HG03575 (cell line): ENCODE measurements around the gene HGF.

Experiments used
- ATAC-seq: cut with Tn5 transposase; IDR thresholded peaks from one replicate; pipeline ENCODE4 v1.9.1; 2021; ENCODE audit not compliant: unreplicated experiment, insufficient number of reproducible peaks, low FRiP score; ENCODE audit errors: extremely low read depth

HGF gene

DNA sequence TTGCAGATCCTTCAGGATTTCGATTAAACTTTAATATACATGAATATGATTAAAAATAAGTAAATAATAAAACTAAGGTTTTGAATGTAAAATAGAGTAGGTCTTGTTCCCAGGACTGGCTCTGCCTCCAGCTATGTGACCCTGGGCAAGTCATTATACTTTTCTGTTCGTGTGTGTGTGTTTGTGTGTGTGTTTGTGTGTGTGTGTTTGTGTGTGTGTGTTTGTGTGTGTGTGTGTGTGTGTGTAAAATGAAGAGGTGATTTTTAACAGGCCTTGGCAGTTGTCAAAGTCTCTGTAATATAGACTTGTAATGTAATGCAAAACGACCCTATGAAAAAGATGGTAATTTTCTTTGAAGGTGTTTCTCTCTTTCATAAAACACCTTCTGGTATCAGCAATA, 79.2 kb downstream of the HGF start:
- no peak for ATAC-seq

DNA sequence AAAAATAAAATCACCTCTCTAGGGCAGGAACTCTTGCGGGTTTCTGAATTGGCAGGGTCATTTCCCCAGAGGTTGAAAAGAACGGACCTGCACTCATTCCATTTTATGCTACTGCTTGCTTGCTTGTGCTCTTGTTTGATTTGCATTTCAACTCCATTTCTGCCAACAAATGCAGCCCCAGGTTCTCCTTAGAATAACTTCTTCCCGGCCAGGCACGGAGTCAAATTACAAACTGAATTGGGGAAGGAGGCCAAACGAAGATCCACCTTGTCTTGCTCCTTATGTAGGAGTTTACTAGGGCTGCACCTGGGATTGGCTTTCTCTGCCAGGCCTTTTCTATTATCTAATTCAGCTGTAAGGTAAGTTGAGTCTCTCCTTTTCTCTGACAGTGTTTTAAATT, 79.6 kb downstream of the HGF start:
- no peak for ATAC-seq

GRCh38 chr7:81688622-81689411, 81.0 kb downstream of the HGF start:
- ATAC-seq: no peak

DNA sequence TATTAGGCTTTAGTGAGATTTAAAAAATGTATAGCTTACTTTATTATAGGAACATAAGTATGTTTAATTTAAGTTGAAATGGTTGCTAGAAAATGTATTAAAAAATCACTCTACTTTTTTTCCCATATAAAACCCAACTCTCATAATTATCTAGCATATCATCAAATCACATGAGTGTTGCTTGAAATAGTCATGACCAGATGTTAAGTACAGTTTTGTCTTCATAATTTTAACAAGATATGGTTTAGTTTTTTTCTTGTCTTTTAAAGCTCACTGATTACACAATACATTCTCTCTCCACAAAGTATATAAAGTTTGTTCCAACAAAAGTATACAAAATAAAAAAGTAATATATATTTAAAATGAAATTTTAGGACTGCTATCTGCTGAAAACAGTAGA, 82.8 kb downstream of the HGF start:
- ATAC-seq: no peak

DNA sequence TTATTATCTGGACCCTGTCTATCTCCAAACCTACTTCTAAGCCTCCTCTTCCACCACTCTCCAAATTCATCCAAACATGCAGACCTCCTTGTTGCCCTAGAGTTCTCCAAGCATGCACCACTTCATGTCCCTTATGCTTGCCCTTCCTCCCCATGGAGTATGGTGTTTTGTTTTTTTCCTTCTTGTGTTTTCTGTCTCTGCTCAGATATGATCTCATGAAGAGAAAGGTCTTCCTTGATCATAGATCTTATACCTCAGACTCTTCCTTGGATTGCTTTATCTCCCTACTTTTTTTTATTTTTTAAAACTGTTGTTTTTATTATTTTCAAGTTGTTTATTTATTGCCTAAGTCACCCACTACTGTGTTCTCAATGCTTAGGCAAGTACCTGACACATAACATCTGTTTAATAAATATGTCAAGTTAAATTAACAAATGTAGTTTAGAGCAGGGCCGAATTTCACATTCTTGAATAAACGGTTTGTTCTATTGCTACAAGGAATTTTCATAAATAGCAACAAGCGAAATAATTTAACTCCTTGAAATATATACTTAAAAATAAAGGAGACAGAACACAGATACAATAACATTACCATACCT, 84.5 kb downstream of the HGF start:
- no peak for ATAC-seq

DNA sequence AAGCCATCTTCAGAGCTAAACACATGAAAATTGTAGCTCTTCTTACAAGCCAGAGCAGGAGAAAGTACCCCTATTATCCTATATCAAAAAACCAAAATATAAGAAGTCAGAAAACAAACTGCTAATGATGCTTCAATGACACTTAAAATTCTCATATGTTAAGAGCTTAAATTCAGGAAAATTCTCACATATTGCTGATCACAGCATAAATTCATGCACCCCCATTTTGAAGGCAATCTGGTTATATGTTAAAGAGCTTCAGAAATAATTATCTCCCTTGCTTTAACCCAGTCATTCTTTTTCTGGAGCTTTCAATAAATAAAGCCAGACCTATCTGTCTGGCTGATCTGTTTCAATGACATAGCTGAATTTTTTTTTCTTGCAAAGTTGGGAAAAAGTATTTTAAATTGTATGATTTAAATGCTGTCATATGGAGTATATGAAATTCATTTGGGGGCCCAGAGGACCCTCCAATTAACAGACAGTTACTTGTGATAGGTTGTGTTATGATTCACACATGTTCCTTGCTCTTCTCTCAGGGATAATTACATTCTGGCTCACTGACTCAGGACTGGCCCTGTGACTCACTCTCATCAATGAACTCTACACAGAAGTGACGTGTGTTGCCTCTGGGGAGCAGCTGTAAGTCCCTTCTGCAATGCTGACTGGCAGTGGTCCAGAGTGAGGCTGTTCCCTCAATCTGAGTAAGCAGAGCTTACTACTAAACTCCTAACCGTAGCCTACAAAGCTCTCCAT, 85.2 kb downstream of the HGF start:
- ATAC-seq: peak; percentile 84

GRCh38 chr7:81684033-81684432, 85.8 kb downstream of the HGF start:
- no peak for ATAC-seq

DNA sequence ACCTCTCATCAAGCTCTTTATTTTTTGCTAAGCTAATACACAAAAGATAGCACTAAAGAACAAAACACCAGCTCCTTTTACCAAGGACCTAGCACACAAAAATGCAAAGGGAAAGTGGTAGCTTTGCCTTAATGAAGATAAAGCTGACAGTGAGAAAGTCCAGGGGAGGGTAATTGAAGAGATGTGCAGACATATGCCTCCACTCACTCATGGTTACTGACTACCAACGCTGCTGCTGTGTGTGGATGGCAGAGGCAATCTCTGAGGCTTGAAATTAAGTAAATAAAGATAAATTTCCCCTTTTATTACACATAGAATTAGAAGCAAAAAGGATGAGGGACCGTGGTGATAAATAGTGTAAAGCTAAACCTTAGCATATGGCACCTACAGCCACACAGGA, 87.0 kb downstream of the HGF start:
- no peak for ATAC-seq

DNA sequence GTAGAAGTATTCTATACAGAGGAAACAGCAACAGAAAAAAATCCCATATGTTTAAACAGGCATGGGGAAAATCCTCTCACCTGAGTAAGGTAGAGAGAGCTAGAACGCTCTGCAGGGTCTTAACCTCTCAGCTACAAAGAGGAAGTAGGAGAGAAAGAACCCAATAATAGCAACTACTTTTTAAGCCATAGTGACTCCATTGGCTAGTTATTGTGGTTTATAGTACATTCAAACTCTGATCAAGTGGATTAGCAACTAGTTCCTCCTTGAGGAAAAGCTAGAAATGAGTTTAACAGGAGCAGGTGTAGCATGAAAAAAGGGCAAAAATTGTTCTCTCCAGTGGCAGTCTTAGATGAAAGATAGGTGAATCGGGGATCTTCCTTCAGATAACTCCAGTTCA, 89.7 kb downstream of the HGF start:
- ATAC-seq: no peak

- no peak for ATAC-seq
Measured at GRCh38 chr7:81676813-81677212, 93.0 kb downstream of the HGF start.

DNA sequence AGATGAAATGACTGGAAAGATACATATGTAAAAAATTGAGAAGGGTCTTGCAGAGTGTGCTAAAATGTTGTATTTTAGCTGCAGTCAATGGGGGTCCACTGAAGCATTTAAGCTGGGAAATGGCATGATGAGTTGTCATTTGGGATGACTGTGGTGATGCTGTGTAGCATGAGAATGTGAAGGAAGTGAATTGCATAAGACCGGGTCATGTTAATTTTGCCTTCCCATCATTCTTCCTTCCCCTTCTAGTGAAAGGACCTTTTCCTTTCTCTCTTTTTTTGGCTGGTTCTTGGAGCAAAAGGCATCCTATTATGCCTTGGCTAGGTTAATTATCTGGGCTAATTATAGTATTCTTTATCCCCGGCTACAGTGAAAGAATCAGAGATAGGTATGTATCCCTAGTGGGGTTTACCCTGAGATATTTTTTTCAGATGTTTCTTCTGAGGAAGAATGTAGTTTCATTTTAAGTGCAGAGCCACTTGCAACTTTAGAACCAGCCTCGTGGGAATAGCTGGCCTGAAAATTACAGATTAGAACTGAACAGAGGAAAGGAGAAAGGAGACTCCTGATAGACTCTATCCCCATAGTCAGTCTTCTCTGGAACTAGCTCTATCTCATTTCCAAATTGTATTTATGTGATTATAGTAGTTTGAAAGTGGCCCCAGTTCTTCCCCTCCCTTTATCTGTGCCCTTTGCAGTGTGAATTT, 93.6 kb downstream of the HGF start:
- no peak for ATAC-seq

DNA sequence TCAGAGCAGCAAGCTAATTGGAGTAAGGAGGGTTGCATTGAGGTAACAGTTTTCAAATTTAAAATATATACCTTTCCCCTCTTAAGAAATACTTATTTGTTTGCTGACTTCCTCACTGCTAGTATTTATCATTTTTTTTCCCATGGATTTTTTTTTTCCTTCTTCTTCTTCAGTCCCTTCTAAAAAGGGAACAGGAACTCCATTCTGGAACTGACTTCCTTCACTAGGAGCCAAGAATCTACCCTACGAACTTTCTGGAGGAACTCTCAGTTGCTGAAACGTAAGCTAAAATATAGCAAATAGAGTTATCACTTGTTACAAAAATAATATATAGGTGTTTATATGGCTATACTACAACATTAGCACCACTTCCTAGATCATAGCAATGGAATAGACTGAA, 95.4 kb downstream of the HGF start:
- ATAC-seq: no peak

GRCh38 chr7:81672872-81673271, 97.0 kb downstream of the HGF start:
- ATAC-seq: no peak

GRCh38 chr7:81669476-81670105, 100.3 kb downstream of the HGF start:
- no peak for ATAC-seq

- no peak for ATAC-seq
Measured at GRCh38 chr7:81666209-81666608, 103.6 kb downstream of the HGF start.

DNA sequence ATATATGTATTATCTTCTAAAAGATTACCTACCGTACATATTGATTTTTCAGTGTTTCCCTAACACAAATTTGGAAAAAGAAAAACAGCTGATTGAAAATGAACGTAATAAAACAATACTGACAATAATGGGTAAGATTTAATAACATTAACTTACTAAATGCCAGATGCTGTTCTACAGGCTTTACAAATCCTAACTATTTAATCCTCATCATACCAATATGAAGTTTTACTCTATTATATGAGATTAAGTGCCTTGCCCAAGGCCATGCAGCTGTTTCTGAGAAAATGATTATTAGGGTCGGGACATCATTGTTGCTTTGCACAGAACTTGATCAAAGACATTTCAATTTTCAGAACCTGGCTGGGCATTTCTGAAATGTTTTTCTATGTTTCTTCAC, 104.6 kb downstream of the HGF start:
- no peak for ATAC-seq

- ATAC-seq: no peak
Measured at GRCh38 chr7:81664304-81664703, 105.5 kb downstream of the HGF start.

DNA sequence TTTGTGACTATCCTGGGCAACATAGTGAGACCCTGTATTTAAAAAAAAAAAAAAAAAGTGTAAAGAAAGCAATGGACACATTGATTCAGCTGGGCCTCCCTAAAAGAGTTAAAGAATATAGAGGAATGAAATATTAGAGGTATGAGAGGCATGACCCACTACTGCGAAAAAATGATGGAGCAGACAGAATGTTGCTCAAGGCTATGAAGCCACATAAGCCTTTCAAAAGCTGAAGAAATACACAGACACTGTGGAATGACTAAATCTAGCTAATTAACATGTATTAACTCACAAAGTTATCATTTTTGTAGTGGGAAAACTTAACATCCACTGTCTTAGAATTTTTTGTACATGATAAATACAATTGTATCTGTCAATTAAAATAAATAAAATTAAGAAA, 107.3 kb downstream of the HGF start:
- ATAC-seq: no peak

GRCh38 chr7:81659697-81660395, 110.0 kb downstream of the HGF start:
- no peak for ATAC-seq
